HG03520 (cell line): ENCODE measurements around the gene COPS7A.

Experiments used
- ATAC-seq: cut with Tn5 transposase; IDR thresholded peaks from one replicate; pipeline ENCODE4 v1.9.1; 2021; ENCODE audit warnings: mild to moderate bottlenecking, moderate library complexity; ENCODE audit not compliant: unreplicated experiment

Gene COPS7A

DNA sequence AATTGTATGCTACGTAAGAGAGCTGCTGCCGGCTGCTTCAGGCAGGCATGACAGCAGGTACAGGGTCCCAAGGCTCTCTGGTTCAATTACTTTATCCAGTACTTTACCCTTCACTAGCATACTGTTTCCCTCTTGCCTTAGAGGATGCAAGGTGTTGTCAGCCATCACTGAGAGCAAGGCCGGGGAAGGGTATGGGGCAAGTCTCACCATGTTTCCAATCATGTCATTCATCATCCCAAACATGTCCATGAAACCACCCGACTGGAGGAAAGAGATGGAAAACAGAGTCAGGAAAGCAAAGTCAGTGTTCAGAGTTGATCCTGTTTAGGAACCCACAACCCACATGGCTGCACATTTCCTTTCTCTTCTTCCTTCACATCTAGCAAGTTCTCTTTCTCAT lies 26.7 kb downstream of the COPS7A start:
- no peak for ATAC-seq

DNA sequence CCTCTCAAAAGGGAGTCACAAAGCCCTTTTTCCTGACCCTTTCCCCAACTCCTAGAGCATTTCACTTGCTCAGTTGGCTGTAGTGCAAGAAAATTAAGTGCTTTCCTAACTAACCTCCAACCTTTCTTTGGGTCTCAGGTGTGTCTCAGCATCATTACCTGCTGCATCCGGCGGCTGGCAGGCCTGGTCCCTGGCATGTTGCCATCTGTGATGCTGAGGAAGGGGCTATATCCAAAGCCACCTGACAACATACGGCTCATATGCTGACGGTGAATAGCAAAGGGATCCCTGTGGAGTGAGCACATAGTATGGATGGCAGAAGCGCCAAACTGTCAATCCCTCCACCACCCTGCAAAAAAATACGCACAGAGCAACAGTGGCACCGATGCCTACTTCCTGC lies 27.9 kb downstream of the COPS7A start:
- no peak for ATAC-seq

DNA sequence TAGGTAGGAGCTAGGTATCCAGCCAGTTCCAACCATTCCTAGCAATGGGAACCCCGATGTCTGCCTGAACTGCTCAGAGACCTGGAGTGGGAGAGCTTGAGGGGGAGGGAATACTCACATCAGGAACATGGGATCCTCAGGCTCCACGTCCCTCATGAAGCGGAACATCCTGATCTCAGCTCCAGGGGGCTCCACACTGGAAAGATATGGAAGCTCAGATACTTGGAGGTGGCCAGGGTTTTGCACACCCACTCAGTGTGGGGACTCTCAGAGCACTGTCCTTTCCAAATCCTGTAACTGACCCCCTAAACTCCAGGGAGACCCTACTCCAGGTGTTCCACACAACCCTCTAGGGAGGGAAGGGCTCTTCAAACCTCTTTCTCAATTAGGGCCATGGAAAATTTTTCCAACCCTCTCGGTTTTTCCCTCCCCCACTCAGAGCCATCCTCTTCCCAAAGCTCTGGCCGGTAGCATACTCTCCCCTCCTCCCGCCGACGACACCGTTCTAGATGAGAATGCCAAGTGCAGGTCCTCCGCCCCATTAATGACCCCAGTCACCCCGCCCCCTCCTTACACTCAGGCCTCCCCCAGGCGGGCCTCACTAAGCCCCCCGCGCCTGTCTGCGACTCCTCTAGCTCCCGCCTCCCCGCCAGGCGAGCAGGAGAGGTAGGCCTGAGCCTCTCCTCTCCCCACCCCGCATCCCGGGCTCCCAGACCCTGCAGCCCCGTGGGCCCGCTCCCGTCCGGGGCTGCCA lies 28.5 kb downstream of the COPS7A start:
- ATAC-seq: no peak

DNA sequence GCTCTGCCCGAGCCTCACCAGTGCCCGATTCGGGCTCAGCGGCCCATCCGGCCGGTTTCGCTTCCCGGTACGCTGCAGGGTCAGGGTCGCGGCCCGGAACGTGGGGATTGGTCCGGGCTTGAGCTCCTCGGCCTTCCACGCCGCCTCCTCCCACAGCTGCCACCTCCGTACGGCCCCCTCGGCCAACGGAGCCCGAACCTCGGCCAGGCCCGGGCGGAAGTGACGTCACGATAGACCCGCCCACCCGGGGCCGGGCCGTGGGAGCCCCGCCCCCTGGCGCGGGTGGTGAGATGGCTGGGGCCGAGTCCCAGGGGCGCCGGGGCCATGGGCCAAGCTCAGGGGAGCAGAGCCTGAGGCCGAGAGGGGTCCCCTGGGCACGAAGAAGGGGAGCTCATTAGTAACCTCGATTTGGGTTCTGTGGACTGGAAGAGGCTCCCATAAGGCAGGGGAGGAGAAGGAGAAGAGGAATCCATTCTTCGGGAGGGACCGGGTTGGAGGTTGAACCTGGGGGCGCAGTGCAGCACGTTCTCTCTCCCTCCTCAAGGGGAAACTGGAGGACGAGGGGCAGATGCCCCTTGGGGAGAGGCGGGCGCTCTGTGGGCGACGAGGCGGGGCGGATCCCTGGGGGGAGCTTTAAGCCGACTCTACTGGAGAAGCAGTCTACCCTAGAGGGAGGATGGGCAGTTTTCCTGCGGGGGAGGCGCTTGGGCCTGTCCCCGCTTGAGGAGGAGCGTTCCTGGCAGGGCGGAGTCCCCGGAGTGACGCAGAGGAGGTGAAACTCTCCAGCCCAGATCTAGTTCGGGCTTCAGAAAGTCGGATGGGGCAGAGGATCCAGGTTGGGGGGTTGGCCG lies 29.3 kb downstream of the COPS7A start, which contains the start of gene MLF2:
MLF2 (minus strand) TSS at position 221 of the 851 bp plus-strand sequence. CDS start 807 bp downstream, outside the sequence.
- ATAC-seq: peak; percentile 90

DNA sequence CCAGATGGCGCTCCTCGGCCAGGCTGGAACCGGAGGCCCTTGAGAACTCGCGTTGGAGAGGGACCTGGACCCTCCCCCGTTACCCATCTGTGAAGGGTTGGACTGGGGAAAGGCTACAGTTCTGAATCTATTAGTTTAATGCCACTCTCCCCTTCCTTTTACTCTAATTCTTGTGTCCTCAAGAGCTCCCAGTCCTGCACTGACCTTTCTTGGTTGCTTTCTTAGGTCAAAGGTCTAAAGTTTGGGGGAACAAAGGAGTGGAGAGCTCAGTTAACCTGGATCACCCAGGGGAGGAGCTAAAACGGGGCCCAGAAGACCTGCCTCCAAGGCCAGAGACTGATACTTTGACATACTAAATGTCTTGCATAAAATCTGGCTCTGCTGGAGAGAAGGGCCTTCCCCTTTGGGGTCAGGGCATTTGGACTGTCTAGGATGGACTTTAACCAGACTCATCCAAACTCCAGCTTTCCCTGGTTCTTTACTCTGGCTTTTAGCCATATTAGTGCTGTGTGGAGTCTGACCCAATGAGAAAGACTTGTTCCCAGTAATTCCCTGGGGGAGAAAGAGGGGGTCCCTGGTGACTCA lies 30.0 kb downstream of the COPS7A start:
- ATAC-seq: no peak

DNA sequence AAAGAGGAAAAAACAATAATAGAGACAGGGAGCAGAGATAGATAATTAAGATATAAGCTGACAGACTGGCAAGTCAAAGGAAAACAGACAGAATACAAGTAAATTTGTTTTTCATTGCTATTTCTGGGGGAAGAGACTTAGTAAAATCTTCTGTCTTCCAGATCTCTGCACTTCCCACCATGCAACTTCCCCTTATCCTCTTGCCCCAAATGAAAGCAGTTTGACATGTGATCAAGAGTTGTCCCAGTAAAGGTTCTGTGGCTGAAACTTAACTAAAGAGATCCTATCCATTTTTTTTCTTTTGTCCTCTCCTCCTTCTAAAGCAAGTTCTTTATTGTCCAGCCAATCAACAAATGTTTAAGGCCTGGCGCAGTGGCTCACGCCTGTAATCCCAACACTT lies 30.6 kb downstream of the COPS7A start:
- no peak for ATAC-seq

DNA sequence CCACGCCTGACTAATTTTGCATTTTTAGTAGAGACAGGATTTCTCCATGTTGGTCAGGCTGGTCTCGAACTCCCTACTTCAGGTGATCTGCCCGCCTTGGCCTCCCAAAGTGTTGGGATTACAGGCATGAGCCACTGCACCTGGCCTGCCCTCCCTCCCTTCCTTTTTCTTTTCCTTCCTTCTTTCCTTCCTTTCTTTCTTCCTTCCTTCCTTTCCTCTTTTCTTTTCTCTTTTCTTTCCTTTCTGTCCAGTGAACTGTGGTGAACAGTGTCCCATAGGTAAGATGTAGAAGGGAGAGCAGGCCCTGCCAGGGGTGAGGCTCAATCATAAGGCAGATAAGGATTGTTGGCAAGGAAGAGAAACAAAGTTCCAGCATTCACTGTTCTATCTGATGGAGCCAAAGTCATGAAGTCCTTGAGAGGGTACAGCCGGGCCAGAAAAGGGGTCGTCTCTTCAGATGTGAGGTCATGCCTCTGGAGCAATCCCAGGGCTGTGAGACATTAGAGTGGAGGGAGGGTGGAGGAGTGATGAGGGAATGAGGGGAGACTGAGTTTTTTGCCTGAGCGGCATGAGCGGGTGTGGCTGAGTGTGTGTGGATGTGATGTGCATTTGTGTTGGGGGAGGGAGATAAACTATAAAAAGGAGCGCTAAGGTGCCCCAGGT lies 33.3 kb downstream of the COPS7A start:
- ATAC-seq: no peak

DNA sequence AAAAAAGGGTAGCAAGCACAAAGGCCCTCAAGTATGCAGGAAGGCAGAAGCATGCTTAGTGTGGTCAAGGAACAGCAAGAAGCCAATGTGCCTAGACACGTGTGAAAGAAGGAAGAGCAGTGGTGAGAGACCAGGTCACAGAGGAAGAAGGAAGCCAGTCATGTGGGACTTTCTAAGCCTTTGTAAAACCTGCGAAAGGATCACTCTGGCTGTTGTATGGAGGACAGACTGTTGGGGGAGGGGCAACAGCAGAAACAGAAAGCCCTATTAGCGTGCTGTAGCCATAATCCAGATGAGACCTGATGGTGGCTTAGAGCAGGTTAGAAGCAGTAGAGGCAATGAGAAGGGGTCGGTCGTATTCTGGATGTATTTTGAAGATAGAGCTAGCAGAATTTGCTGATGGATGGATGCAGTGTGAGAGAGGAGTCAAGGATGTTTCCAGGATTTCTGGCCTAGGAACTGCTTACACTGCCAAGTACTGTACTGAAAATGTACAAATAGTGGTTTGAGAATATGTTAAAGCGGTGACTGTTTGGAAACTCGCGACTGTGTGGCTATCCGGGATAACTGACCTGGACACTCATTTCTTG lies 34.8 kb downstream of the COPS7A start:
- no peak for ATAC-seq

DNA sequence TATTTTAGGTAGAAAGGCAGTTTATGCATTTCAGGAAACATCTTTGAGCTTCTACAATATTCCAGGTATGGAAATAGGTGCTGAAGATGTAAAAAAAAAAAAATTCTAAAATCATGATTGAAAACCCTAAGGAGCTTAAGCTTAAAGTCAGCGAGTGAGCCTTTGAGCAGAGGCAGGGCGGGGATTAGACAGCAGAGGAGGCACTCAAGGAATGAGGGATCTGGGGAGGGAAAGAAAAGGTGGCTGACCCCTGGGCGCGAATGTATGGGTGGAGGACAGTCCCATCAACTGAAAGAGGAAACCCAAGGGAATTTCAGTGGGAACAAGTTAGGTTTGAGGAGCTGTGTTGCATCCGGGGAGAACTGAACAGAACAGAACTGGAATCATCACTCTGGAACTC lies 35.9 kb downstream of the COPS7A start:
- no peak for ATAC-seq

DNA sequence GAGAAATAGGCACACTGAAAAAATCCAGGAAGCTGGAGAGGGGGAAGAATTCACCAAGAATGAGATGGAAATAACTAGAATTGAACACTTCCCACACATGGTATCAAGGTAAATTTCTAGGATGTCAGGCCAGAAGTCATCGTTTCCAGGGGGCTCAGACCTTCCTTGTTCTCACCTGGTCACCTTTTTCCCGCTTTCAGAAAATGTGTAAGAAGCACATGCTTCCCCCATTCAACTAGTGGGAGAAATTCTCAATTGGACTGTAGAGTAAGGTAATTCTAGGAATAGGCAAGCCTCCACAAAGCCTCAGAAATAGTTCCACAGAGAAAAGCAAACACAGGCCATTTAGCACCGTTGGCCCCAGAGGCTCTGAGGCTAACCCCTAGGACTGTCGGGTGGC lies 39.5 kb downstream of the COPS7A start:
- no peak for ATAC-seq

DNA sequence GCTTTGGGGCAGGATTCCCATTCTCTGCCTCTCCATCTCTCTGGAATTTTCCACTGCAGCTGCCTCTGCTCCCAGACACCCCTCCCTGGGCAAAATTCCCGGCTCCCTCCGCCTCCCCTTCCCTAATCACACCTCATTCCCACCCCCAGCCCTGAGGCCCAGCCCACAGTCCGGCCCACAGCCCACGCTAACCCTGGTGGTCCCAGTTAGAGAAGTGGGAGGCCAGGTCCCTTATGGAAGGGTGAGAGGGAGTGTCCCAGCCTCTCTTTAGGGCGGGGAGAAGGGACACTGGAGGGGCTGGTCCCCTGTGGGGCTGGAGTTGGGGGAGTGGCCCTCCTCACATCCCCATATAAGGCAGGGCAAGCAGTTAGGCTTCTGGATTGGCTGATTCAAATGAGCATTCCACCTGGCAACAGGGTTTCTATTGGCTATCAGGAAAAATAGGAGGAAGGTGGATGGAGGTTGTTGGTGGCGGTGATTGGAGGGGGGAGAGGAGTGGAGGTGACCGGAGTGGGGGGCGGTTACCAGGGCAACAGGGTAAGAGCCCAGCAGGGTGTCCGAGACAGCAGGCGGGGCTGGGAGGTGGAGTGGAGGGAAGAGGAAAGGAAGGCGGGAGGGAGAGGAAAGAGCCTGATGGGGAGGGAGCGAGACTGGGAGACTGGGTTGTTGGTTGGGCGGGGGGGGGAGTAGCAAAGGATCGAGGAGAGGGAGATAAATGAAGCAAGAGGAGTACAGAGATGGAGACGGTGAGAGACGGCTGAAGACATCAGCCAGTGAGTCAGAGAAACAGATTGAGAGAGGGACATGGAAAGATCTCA lies 40.4 kb downstream of the COPS7A start:
- peak; percentile 70 for ATAC-seq

DNA sequence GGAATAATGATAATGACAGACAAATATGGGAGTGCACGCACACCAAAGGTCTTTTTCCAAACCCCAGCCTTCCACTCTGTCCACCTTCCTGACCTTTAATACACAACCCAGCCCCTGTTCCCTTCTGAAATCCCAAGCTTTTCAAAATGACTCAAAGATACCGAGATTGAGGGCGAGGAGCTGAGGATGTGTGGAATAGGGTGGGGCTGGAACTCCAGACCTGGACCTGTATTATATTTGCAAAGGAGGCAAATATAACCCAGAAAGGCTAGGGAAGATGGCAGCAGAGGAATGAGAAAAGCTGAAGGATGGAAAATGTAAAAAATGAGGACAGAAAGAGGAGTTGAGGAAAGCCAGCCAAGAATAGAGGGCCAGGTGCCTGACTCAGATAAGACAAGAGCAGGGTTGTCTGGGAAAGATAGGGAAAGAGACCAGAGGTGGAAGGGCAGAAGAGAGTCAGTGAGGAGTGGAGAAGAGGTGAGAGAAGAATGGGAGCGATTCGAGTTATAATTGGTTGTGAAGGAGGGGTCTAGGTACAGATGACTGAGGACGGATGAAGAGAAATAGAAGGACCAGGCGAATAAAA lies 41.3 kb downstream of the COPS7A start:
- ATAC-seq: no peak

DNA sequence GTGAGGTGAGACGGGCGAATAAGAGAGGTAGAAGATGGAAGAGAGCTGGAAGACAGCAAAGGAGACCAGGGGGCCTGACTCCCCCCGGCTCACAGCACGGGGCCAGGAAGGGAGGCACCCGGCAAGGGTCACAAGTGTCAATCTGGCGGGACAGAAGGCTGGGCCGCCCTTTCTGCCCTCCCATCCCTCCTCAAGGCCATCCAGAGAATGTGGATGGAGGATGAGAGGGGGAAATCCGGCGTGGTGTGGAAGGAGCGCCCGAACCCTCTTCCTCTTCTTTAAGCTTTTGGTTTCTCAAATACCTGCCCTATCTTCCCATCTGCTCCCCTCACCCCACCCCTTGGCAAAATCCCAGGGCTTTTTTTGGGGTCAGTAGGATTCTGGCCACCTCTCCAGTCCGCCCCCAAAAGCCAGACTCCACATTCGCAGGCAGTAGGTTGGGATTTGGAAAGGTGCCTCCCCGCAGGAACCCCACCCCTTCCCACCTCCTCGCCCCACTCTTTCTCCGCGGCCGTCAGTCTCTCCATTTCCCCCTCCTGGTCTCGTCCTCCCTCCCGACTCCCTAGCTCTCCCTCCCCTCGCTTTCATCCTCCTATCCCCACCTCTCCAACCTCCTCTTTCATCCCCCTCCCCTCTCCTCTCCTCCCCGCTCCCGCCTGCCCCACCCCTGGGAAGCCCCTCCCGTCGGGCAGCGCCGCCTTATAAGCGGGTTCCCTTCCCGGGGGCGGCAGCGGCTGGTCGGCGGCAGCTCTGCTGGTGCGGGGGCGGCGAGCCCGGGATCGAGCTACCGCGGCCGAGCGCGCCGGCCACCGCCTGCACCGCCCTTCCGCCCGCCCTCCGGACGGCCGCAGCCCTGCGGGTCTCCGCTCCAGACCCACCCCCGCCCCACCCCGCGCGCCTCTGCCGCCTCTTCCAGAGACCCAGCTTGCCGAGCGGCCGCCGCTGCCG lies 42.1 kb downstream of the COPS7A start, which contains the start of gene PTMS:
PTMS (plus strand) TSS at position 730 of the 948 bp plus-strand sequence. CDS start 343 bp downstream, outside the sequence.
- ATAC-seq: no peak

DNA sequence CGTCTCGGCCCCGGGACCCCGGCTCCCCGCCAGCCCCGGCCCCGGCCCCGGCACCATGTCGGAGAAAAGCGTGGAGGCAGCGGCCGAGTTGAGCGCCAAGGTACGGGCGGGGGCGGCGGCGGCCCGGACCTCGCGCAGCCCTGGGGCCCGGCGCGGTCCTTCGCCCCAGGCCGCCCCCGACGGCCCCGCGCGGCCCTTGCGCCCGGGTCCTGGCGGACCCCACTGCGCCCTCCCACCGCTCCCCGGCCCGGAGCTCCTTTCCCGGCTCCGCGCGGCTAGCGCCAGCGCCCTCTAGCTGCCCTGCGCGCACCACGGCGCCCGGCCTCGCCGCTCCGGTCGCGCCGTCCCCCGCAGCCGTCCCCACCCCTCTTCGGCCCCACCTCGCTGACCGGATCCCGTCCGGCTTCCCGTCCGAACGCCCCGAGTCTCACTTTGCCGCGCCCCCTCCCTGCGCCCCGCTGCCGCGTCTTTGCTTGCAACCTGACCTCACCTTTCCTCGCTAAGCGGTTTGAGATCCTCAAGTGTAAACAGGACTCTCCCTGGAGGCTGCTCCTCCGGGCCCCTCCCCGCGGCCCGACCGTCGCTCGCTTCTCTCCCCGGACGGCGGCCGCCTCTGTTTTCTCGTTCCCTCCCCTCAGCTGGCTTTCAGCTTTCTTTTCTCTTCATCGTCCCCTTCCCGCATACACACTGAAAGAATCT lies 43.0 kb downstream of the COPS7A start:
- peak; percentile 39 for ATAC-seq

DNA sequence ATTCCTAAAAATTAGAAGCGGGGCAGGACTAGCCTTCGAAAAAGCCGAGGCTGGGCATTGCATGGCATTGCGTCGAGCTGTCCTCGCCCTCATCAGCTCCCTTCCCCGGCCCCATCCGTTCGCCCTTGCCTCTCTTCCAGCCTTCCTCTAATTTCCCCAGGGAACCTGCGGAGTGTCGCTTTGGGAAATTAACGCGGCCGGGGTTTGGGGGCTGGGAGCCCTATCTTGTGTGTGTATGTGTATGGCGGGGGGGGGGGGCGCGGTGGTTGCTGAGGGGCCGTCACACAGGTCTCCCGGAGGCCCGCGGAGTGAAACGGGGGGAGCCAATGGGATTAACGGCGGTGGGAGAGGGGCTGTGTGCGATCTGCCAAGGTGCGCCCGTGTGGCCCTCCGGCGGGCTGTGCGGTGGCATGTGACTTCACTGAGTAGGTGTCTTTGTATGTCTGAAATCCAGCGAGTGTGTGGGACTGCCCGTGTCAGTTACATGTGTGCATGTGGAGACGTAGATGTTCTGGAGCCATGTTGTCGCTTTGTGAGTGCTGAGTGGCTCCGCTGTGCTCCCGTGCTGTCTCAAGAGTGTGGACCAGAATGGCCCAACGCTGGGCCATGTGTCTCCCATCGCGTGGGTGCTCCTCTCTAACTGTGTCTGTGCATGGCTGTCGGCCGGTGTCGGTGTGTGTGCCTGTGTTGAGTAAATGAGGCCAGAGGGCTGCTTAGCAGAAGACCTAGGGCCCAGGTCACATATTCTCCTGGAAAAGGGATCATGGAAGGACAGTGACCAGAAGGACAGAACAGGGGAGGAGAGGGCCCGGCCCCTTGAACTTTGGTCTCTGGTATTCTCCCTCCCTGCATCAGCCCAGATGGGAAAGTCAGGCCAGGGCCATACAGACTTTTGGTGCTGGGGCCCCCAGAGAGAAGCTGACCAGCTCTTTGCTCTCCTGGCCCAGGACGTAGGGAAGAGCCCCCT lies 43.8 kb downstream of the COPS7A start:
- ATAC-seq: no peak

DNA sequence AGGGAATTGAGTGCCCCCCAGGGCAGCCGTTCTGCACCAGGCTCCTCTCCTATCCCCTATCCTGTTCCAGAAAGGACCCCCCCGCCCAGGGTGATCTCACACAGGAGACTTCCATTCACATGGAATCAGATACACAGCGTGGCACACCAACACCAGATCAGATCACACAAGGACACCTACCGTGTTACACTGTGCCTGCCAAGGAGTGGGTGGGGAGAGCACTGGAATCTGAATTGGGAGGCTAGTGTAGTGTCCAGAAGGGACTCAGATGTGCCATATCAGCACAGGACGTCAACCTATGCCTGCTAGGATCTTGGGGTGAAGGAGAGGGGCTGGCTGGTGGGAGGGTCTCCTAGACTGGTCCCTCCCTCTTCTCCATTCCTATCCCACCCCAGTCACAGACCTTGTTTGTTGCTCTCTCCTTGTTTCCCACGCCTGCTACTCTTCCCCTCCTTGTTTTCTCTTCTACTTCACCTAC lies 44.6 kb downstream of the COPS7A start:
- no peak for ATAC-seq
